HG03135 (cell line): Measurements from ENCODE around the gene PCSK6.

Experiments used
- ATAC-seq: cut with Tn5 transposase; IDR thresholded peaks from one replicate; pipeline ENCODE4 v1.9.1; 2021; ENCODE audit warnings: mild to moderate bottlenecking, moderate library complexity; ENCODE audit not compliant: unreplicated experiment

PCSK6 gene

GRCh38 chr15:101489599-101490407 lies at the start of gene PCSK6:
Gene PCSK6, minus strand, starts transcription at chr15:101489707. Its CDS starts 37 bp downstream, at chr15:101489670.
- ATAC-seq = no peak

- ATAC-seq = no peak
Observed at GRCh38 chr15:101538996-101539395, 49.5 kb upstream of the PCSK6 start.

GRCh38 chr15:101538177-101538576 lies 48.7 kb upstream of the PCSK6 start:
- ATAC-seq = no peak

DNA sequence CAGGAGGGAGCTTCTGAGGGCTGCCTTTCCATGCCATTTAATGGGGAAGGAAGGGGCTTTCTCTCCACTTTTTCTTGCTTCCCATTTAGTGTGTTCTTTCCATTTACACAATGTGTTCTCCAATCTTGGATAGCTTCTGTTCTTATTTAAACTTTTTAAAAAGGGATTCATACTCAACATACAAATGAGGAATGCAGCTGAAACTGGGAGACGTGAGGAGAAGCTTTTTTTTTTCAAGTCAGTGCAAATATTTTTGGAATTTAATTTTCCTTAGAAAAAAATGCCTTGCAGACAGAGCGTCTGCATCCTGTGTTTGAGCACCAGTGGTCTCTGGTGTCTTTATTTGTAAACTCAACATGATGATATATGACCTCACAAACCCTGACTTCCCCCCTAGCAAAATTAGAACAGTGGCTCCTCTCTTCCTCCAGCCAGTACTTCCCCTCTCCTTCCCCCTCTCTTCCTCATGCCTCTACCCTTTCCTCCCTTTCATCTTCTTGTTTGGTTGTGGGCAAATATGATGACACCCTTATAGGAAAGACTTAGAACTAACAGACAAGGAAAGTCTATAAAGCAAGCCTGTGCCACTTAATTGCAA lies 48.1 kb upstream of the PCSK6 start:
- no peak for ATAC-seq

DNA sequence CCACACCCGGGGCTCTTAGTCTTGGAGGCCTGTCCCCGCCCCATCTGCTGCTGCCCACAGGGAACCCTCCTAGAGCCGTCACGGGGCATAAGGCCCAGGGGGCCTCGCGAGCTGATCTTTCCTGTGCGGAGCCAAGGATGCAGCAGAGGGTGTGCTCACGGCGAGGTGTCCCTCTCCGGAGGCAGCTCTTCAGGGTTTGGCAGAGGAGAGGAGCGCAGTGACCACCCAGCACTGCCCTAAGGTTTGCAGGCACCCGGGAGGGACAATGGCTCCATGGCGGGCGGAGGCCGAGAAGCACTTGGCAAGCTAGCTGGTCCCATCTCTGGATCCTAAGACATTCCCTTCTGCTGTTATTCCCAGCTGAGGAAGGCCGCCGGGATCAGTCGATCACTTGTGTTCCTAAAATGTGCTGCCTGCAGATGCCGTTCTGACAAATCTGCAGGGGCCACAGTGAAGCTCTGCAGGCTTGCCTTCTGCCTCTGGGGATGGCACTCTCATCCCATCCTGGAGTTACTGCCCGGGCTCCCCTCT lies 47.4 kb upstream of the PCSK6 start:
- ATAC-seq = no peak

DNA sequence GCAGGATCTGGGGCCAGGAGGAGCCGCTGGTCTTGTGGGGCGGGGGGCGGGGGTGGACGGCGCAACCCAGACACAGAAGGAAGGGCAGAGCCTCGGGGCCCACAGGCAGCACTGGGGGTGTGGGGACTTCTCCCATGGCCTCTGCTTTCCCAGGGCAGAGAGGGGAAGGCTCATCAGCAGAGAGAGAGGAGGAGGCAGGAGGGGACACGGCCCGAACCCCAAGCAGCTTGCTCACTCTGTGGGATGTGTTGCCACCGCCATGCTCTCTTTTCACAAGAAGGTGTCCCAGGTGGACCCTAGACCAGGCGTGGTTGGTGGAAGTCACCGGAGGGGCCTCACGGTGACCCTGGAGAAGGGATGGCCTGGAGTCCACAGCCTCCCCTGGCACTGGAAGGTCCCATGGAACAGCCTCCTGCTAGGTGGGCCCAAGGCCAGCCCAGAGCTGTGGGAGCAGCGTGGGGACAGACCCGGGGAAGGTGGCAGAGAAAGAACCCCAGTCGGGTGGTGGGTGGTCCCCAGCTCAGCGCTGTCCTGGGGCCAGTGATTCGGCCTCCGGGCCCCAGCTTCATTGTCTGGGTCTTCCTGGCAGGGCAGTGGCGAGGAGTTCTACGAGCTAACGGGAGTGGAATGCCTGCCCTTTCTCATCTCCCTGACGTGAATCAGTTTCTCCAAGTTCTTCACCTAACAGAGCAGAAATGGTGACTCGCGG lies 46.8 kb upstream of the PCSK6 start:
- ATAC-seq = no peak

DNA sequence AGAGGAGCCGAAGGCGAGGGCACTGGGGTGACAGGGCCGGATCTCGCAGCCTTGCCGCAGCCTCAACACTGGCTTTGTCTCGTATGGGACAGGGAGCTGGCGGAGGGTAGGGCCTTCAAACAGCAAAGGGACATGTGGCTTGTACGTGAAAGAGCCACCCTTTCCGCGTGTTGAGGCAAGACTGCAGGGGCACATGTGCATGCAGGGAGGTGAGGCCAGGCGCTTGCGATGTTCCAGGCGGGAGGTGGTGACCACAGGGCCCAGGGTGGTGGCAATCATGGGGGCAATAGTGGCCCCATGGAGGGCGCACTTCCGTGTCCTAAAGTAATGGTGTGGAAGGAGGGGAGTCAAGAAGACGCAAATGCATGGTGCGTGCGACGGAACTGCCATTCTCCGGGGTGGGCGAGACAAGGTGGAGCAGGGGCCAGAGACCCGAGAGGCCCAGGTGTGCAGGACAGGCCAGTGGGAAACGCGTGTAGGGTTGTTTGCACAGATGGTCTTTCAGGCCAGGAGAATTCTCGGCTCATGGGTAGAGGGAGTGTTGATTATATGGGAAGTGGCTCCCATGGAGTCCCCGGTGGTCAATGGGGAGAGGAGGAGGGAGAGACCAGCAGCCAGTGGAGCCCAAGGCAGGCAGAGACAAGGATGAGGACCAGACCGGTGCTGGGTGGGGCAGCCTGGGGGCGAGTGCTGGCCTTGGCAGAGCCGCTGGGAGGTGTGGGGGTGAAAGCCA lies 45.8 kb upstream of the PCSK6 start:
- no peak for ATAC-seq

GRCh38 chr15:101534376-101534970 lies 45.0 kb upstream of the PCSK6 start:
- no peak for ATAC-seq

- ATAC-seq = no peak
Observed at GRCh38 chr15:101533371-101534140, 44.0 kb upstream of the PCSK6 start.

GRCh38 chr15:101532865-101533264 lies 43.4 kb upstream of the PCSK6 start:
- ATAC-seq = no peak

- ATAC-seq = no peak
Observed at GRCh38 chr15:101531170-101531569, 41.7 kb upstream of the PCSK6 start.

DNA sequence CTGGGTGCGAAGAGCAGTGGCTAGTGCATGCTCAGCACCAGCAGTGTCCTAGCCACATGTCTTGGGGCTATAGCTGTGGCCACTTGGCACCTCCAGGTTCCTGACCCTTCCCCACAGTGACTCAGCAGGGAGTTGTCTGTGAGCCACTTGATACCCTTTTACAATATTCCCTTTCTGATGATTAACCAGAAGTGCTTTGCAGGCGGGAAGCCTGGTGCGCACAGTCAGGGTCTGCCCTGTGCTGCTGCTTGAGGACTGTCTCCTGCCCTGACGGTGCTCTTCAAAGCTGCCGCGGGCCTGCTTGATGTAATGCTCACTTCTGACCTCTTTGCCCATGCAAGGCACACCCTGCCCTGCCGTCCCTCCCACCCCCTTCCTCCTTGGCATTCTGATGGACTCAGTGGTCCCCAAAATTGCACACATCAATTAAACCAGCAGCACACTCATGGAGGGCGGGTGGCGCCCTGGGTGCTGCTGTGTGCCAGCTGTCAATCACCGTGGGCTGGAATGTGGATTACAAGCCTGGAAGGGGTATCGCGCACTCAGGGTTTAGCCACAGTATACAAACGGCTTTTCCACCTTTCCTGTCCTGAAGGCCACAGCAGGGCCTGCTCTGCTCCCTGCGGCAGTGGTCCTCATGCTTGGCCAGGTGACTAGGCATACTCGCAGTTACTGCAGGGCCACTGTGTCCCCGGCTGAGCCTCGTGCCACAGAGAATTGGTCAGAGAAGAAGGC lies 40.9 kb upstream of the PCSK6 start:
- ATAC-seq = no peak

- ATAC-seq = no peak
Observed at GRCh38 chr15:101528917-101529299, 39.4 kb upstream of the PCSK6 start.

GRCh38 chr15:101528108-101528916 lies 38.8 kb upstream of the PCSK6 start:
- no peak for ATAC-seq

DNA sequence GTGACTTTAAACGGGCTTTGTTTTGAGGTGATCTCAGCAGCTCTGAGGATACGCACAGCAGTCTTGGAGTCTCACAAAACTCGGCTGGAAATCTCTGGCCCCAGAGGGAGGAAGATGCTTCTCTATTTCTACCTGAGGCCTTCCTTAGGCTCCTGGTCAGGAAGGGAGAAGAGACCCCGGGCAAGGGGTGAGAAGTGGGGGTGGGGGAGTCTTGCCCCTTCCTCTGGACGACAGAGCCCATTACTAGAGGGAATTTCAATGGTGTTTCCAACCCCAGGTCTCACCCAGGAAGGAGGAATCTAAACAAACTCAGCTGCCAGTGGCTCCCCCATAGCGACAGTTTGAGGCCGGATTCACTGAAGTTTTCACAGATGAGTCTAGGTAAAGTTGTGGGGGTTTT lies 37.4 kb upstream of the PCSK6 start:
- no peak for ATAC-seq

DNA sequence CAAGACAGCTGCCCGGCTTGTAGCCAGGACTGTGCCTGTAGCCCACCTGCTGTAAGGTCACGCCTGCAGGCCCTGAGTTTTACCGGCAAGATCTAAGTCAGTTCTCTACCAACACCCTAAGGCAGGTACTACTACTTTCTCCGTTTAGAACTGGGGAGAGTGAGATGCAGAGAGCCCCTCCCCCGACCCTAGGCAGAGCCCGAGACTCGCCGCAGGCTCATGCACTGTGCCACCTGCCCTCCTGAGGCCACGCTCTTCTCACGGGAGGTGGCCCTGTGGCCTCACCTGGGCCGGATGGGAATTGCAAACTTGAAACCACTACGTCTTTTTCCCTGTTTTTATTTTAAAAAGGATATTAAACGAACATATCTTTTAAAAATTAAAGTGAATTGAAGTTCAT lies 36.9 kb upstream of the PCSK6 start:
- ATAC-seq = no peak

- ATAC-seq = no peak
Observed at GRCh38 chr15:101526021-101526420, 36.5 kb upstream of the PCSK6 start.

DNA sequence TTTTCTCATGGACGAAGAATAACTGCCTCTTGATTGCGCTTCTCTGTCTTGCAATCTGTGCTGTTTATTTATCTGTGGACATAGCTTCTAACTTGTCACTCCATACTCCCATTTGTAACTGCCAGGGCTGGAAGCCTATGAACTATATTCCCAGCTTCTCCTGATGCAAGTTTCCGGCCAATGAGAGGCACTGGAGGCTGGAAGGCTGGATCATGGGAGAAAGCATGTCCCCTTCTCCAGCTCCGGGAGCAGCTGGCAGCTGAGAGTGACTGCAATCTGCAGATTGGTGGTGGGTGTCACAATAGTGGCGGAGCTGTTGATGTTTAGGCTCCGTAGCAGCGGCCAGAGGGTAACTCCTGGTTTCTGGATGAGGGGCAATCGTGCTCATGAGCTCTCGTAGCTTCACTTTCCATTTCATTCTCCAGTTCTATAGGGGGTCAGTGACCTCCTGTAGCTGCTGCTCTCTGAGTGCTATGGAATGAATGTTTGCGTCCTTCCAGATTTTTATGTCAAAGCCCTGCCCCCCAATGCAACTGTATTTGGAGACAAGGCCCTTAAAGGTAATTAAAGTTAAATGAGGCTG lies 35.7 kb upstream of the PCSK6 start:
- ATAC-seq = no peak
